Liver (tissue), 9 donors: ENCODE results near the gene SH2D3A. TPM values are rescaled to one million over a fixed set of nuclear protein-coding genes. Genes with fewer than 3 reads are reported as not detected.
A peak's percentile ranks its signal among the peaks of the same experiment; 100 is the strongest.

Experiments used
- DNase-seq: peaks from one replicate; pipeline ENCODE4 v3.0.0-alpha.2; 2017; ENCODE audit warnings: low spot score
- H3K27ac ChIP-seq, 2 donors: one replicate each; pipeline ENCODE4 v1.7.0; 2013; ENCODE audit warnings: inconsistent platforms in 2 of 2, low read length in 2 of 2, control low read depth in 1 of 2, low read depth in 1 of 2, mild to moderate bottlenecking in 1 of 2
- H3K27me3 ChIP-seq, 4 donors: one replicate each; pipeline versions ENCODE4 v1.6.1 to v1.7.0; 2013; ENCODE audit warnings: low read length in 3 of 4, inconsistent platforms in 1 of 4, mild to moderate bottlenecking in 1 of 4, moderate library complexity in 1 of 4; ENCODE audit not compliant: control insufficient read depth in 4 of 4, insufficient read depth in 4 of 4
- H3K36me3 ChIP-seq, 4 donors: one replicate each; pipeline versions ENCODE4 v1.6.1 to v1.7.0; 2013; ENCODE audit warnings: low read length in 3 of 4, mild to moderate bottlenecking in 3 of 4, low read depth in 1 of 4, moderate library complexity in 1 of 4; ENCODE audit not compliant: control insufficient read depth in 4 of 4, insufficient read depth in 3 of 4
- H3K4me1 ChIP-seq, 4 donors: one replicate each; pipeline versions ENCODE4 v1.6.1 to v1.7.0; 2013; ENCODE audit warnings: low read length in 3 of 4, mild to moderate bottlenecking in 3 of 4, moderate library complexity in 1 of 4; ENCODE audit not compliant: control insufficient read depth in 4 of 4, insufficient read depth in 4 of 4
- H3K4me3 ChIP-seq, 3 donors: one replicate each; pipeline versions ENCODE4 v1.6.1 to v1.7.0; 2013; ENCODE audit warnings: low read length in 3 of 3, control low read depth in 1 of 3, low read depth in 1 of 3, mild to moderate bottlenecking in 1 of 3
- H3K9ac ChIP-seq, 2 donors: one replicate each; pipeline ENCODE4 v1.7.0; 2013; ENCODE audit warnings: low read length in 2 of 2, mild to moderate bottlenecking in 2 of 2, moderate library complexity in 2 of 2, control low read depth in 1 of 2, low read depth in 1 of 2
- H3K9me3 ChIP-seq, 4 donors: one replicate each; pipeline versions ENCODE4 v1.6.1 to v1.7.0; 2013; ENCODE audit warnings: low read length in 3 of 4; ENCODE audit not compliant: control insufficient read depth in 4 of 4
- ATF3 ChIP-seq: IDR thresholded peaks from 2 replicates; pipeline ENCODE4 v1.6.1; 2016; ENCODE audit warnings: antibody characterized with exemption
- CTCF ChIP-seq: fragments of 150-350 bp; IDR thresholded peaks from 2 replicates; pipeline ENCODE4 v1.5.1; 2017; ENCODE audit warnings: improper control_type of control experiment, low read depth, low read length; ENCODE audit not compliant: missing input control
- EGR1 ChIP-seq, 2 donors: IDR thresholded peaks; 2 replicates each; pipeline ENCODE4 v1.6.1; 2016 to 2018; ENCODE audit warnings: antibody characterized with exemption in 2 of 2, low read depth in 2 of 2
- FOXA1 ChIP-seq: IDR thresholded peaks from 2 replicates; pipeline ENCODE4 v1.6.1; 2016; ENCODE audit warnings: antibody characterized with exemption
- FOXA2 ChIP-seq: IDR thresholded peaks from 2 replicates; pipeline ENCODE4 v1.6.1; 2016; ENCODE audit warnings: antibody characterized with exemption
- GABPA ChIP-seq, 2 donors: IDR thresholded peaks in 1 of 2; conservative IDR thresholded peaks in 1 of 2; 2 replicates each; pipeline ENCODE4 v1.6.1; 2016; ENCODE audit warnings: antibody characterized with exemption in 2 of 2, mild to moderate bottlenecking in 1 of 2, moderate library complexity in 1 of 2
- HNF4A ChIP-seq, 2 donors: conservative IDR thresholded peaks; 2 replicates each; pipeline ENCODE4 v1.6.1; 2016; ENCODE audit warnings: antibody characterized with exemption in 2 of 2, mild to moderate bottlenecking in 2 of 2
- HNF4G ChIP-seq: IDR thresholded peaks from 2 replicates; pipeline ENCODE4 v1.6.1; 2016; ENCODE audit warnings: antibody characterized with exemption
- JUND ChIP-seq, 2 donors: IDR thresholded peaks; 2 replicates each; pipeline ENCODE4 v1.6.1; 2016; ENCODE audit warnings: antibody characterized with exemption in 2 of 2
- MAX ChIP-seq: IDR thresholded peaks from 2 replicates; pipeline ENCODE4 v1.6.1; 2016; ENCODE audit warnings: antibody characterized with exemption
- NR2F2 ChIP-seq: IDR thresholded peaks from 2 replicates; pipeline ENCODE4 v1.6.1; 2016; ENCODE audit warnings: antibody characterized with exemption
- RAD21 ChIP-seq, 2 donors: IDR thresholded peaks; 2 replicates each; pipeline ENCODE4 v1.6.1; 2016; ENCODE audit warnings: antibody characterized with exemption in 2 of 2, mild to moderate bottlenecking in 2 of 2
- REST ChIP-seq: IDR thresholded peaks from 2 replicates; pipeline ENCODE4 v1.6.1; 2016; ENCODE audit warnings: antibody characterized with exemption, mild to moderate bottlenecking
- RXRA ChIP-seq, 2 donors: IDR thresholded peaks; 2 replicates each; pipeline ENCODE4 v1.6.1; 2017 to 2018; ENCODE audit warnings: antibody characterized with exemption in 2 of 2, mild to moderate bottlenecking in 1 of 2
- SP1 ChIP-seq: IDR thresholded peaks from 2 replicates; pipeline ENCODE4 v1.6.1; 2018; ENCODE audit warnings: antibody characterized with exemption, mild to moderate bottlenecking
- TAF1 ChIP-seq: conservative IDR thresholded peaks from 2 replicates; pipeline ENCODE4 v1.6.1; 2016; ENCODE audit warnings: antibody characterized with exemption, mild to moderate bottlenecking
- YY1 ChIP-seq: IDR thresholded peaks from 2 replicates; pipeline ENCODE4 v1.6.1; 2016; ENCODE audit warnings: antibody characterized with exemption, mild to moderate bottlenecking
- ZBTB33 ChIP-seq: IDR thresholded peaks from 2 replicates; pipeline ENCODE4 v1.6.1; 2016; ENCODE audit warnings: antibody characterized with exemption
- WGBS: extraction: QIAGEN DNeasy Blood & Tissue Kit; methylation state at CpG from one replicate; pipeline ENCODE4 v1.1.7; 2013; 5-methylcytosine and 5-hydroxymethylcytosine counted together
- polyA plus RNA-seq, 2 donors: library from polyadenylated mRNA; stranded (reverse) in 1 of 2; unstranded in 1 of 2; fragments of 200-250 nt in 1 of 2; fragments of >200 nt in 1 of 2; fragmentation: Nextera tagmentation in 1 of 2; extraction: Ambion mirVana in 1 of 2; gene quantifications; one replicate each; pipeline versions ENCODE4 v1.2.1 to v1.2.3, GENCODE V29; 2013 to 2015
- total RNA-seq, 2 donors: library from RNA; depleted of rRNA; stranded (reverse); fragments of >200 nt; gene quantifications; one replicate each; pipeline ENCODE4 v1.2.3, GENCODE V29; 2014
- donor health status: healthy.
- donor health status: healthy.
- donor health status: healthy.
- donor health status: healthy.
- donor health status: healthy.

The SH2D3A gene
- total and polyA plus RNA-seq, 4 donors = 0.23 to 1.0 (median 0.77) TPM

- 50% methylated on average over 9 of the region's 9 CpGs for WGBS
- no peak overlapping the region for H3K4me3 ChIP-seq
- DNase-seq = no peak
Measured at GRCh38 chr19:6802336-6803035, 35.3 kb upstream of the SH2D3A start.

More at GRCh38 chr19:6802336-6803035, 35.3 kb upstream of the SH2D3A start:
- no peak overlapping the region for H3K9ac ChIP-seq
- no peak for TF ChIP-seq YY1
- TF ChIP-seq EGR1 (IDR thresholded peaks at IDR 0.05; ENCODE audit: low read depth in 2 of 2) = no peak
- TF ChIP-seq FOXA2 = no peak
- no peak for TF ChIP-seq FOXA1
- no peak for TF ChIP-seq MAX
- TF ChIP-seq RXRA (IDR thresholded peaks at IDR 0.05) = no peak
- no peak for TF ChIP-seq TAF1
- no peak for TF ChIP-seq ZBTB33
- TF ChIP-seq RAD21 (IDR thresholded peaks at IDR 0.05) = no peak
- TF ChIP-seq CTCF = no peak
- TF ChIP-seq HNF4A (conservative IDR thresholded peaks at IDR 0.05) = no peak
- TF ChIP-seq GABPA (IDR thresholded peaks at IDR 0.05 in 1 of 2, conservative IDR thresholded peaks at IDR 0.05 in 1 of 2) = no peak
- no peak for TF ChIP-seq HNF4G
- no peak for TF ChIP-seq NR2F2
- TF ChIP-seq JUND (IDR thresholded peaks at IDR 0.05) = no peak
- no peak for TF ChIP-seq SP1
- TF ChIP-seq REST = no peak
- no peak for TF ChIP-seq ATF3
- peaks cover 0 to 7% (median 4%) of the 10 kb centered on the region in 4 donors for H3K4me1 ChIP-seq
- H3K36me3 ChIP-seq = no peaks in the 10 kb centered on the region
- H3K27ac ChIP-seq = peak overlapping the region in 1 of 2 donors; percentile 31
- peaks cover 0 to 2% (median 0%) of the 10 kb centered on the region in 4 donors for H3K27me3 ChIP-seq
- no peaks in the 10 kb centered on the region for H3K9me3 ChIP-seq
